ENCODE results near the gene HMX1. TPM values are rescaled to one million over a fixed set of nuclear protein-coding genes. Genes with fewer than 3 reads are reported as not detected.

The HMX1 gene
- total RNA-seq, 1 donor from 2014 or later, result not detected

GRCh38 chr4:8893227-8893623 lies 21.6 kb upstream of the HMX1 start:
- DNase-seq (ENCODE audit: low read depth, low spot score), result no peak

- no peak for DNase-seq (ENCODE audit: low read depth, low spot score)
These were observed 21.1 kb upstream of the HMX1 start for GRCh38 chr4:8892556-8893226.

- DNase-seq (ENCODE audit: low read depth, low spot score), result no peak
These were observed 20.3 kb upstream of the HMX1 start for GRCh38 chr4:8891646-8892555.

GRCh38 chr4:8891255-8891645 lies 19.6 kb upstream of the HMX1 start:
- DNase-seq (ENCODE audit: low read depth, low spot score), result no peak

GRCh38 chr4:8888856-8889255 lies 17.2 kb upstream of the HMX1 start:
- no peak for DNase-seq (ENCODE audit: low read depth, low spot score)

GRCh38 chr4:8886612-8887406 lies 15.2 kb upstream of the HMX1 start:
- no peak for DNase-seq (ENCODE audit: low read depth, low spot score)

- DNase-seq (ENCODE audit: low read depth, low spot score), result no peak
These were observed 10.6 kb upstream of the HMX1 start for GRCh38 chr4:8882239-8882638.

- no peak for DNase-seq (ENCODE audit: low read depth, low spot score)
These were observed 9.2 kb upstream of the HMX1 start for GRCh38 chr4:8880851-8881250.

GRCh38 chr4:8879574-8879973 lies 7.9 kb upstream of the HMX1 start:
- DNase-seq (ENCODE audit: low read depth, low spot score), result no peak

GRCh38 chr4:8878421-8878820 lies 6.8 kb upstream of the HMX1 start:
- DNase-seq (ENCODE audit: low read depth, low spot score), result no peak

GRCh38 chr4:8877780-8878040 lies 6.1 kb upstream of the HMX1 start:
- DNase-seq (ENCODE audit: low read depth, low spot score), result no peak

GRCh38 chr4:8876982-8877779 lies 5.5 kb upstream of the HMX1 start:
- no peak for DNase-seq (ENCODE audit: low read depth, low spot score)

GRCh38 chr4:8874896-8875680 lies 3.4 kb upstream of the HMX1 start:
- DNase-seq (ENCODE audit: low read depth, low spot score), result no peak

GRCh38 chr4:8874003-8874895 lies 2.6 kb upstream of the HMX1 start:
- no peak for DNase-seq (ENCODE audit: low read depth, low spot score)

- DNase-seq (ENCODE audit: low read depth, low spot score), result no peak
These were observed 1.0 kb upstream of the HMX1 start for GRCh38 chr4:8872402-8873291.

GRCh38 chr4:8870647-8871416 lies 807 bp downstream of the HMX1 start:
- DNase-seq (ENCODE audit: low read depth, low spot score), result no peak

GRCh38 chr4:8869898-8870646 lies 1.6 kb downstream of the HMX1 start:
- no peak for DNase-seq (ENCODE audit: low read depth, low spot score)

Measured in pulmonary artery endothelial cell (primary cell).